ENCODE results near the gene CDC14A. TPM values are rescaled to one million over a fixed set of nuclear protein-coding genes. Genes with fewer than 3 reads are reported as not detected.

CDC14A gene
- polyA plus RNA-seq (2012; ENCODE audit: low read depth, missing spikeins), result 2.2 TPM

GRCh38 chr1:100352267-100353070 lies at the start of gene CDC14A:
Gene CDC14A (plus strand): TSS chr1:100352506. CDS start chr1:100352955, 449 bp downstream.
- DNase-seq (ENCODE audit: insufficient read length, low spot score) (peak; percentile 75), FAIRE-seq (peak; percentile 9)
- peak; percentile 62 for TF ChIP-seq POLR2AphosphoS5 (IDR thresholded peaks at IDR 0.05; ENCODE audit: low read depth, low read length)
- no peak for TF ChIP-seq TAF1 (IDR thresholded peaks at IDR 0.05; ENCODE audit: low read depth, low read length)
- peak; percentile 56; the same call in 1 of the 2 replicates for TF ChIP-seq POLR2A (IDR thresholded peaks at IDR 0.05; ENCODE audit: low read depth, low read length)
- no peak for TF ChIP-seq PAX5 (IDR thresholded peaks at IDR 0.05; ENCODE audit: insufficient read depth, low read length, severe bottlenecking)
- no peak for TF ChIP-seq POU2F2 (IDR thresholded peaks at IDR 0.05; ENCODE audit: low read depth, low read length)
- TF ChIP-seq SPI1 (IDR thresholded peaks at IDR 0.05; ENCODE audit: low read depth, low read length), result no peak

DNA sequence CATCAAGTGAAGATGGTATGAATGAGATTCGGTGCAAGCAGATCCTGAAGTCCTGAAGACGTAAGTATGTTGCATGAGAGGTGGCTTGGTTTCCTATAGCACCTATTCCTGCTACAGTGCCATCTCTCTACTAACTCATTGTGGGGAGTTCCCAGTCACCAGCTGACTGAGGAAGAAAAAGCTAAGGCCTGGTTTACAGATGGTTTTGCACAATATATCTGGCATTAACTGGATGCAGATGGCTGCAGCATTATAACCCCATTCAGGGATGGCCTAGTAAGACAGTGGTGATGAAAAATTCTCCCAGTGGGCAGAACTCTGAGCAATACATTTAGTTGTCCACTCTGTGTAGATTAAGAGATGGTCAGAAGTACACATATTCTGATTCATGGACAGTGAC lies 49.6 kb upstream of the CDC14A start:
- FAIRE-seq, result no peak
- no peak for DNase-seq (ENCODE audit: insufficient read length, low spot score)
- TF ChIP-seq PAX5 (IDR thresholded peaks at IDR 0.05; ENCODE audit: insufficient read depth, low read length, severe bottlenecking) (no peak), POLR2AphosphoS5 (IDR thresholded peaks at IDR 0.05; ENCODE audit: low read depth, low read length) (no peak), TAF1 (IDR thresholded peaks at IDR 0.05; ENCODE audit: low read depth, low read length) (no peak), SPI1 (IDR thresholded peaks at IDR 0.05; ENCODE audit: low read depth, low read length) (no peak), POLR2A (IDR thresholded peaks at IDR 0.05; ENCODE audit: low read depth, low read length) (no peak)

GRCh38 chr1:100304227-100304626 lies 48.1 kb upstream of the CDC14A start:
- TF ChIP-seq TAF1 (IDR thresholded peaks at IDR 0.05; ENCODE audit: low read depth, low read length), result no peak
- no peak for TF ChIP-seq POLR2AphosphoS5 (IDR thresholded peaks at IDR 0.05; ENCODE audit: low read depth, low read length)
- TF ChIP-seq POLR2A (IDR thresholded peaks at IDR 0.05; ENCODE audit: low read depth, low read length), result no peak
- no peak for TF ChIP-seq PAX5 (IDR thresholded peaks at IDR 0.05; ENCODE audit: insufficient read depth, low read length, severe bottlenecking)
- no peak for TF ChIP-seq SPI1 (IDR thresholded peaks at IDR 0.05; ENCODE audit: low read depth, low read length)
- TF ChIP-seq POU2F2 (IDR thresholded peaks at IDR 0.05; ENCODE audit: low read depth, low read length), result no peak
- no peak for FAIRE-seq
- no peak for DNase-seq (ENCODE audit: insufficient read length, low spot score)

- FAIRE-seq (no peak), DNase-seq (ENCODE audit: insufficient read length, low spot score) (no peak)
- no peak for TF ChIP-seq SPI1 (IDR thresholded peaks at IDR 0.05; ENCODE audit: low read depth, low read length)
- no peak for TF ChIP-seq POLR2A (IDR thresholded peaks at IDR 0.05; ENCODE audit: low read depth, low read length)
- no peak for TF ChIP-seq PAX5 (IDR thresholded peaks at IDR 0.05; ENCODE audit: insufficient read depth, low read length, severe bottlenecking)
- no peak for TF ChIP-seq POU2F2 (IDR thresholded peaks at IDR 0.05; ENCODE audit: low read depth, low read length)
- no peak for TF ChIP-seq TAF1 (IDR thresholded peaks at IDR 0.05; ENCODE audit: low read depth, low read length)
- no peak for TF ChIP-seq POLR2AphosphoS5 (IDR thresholded peaks at IDR 0.05; ENCODE audit: low read depth, low read length)
These were observed 47.4 kb upstream of the CDC14A start for GRCh38 chr1:100304921-100305320.

DNA sequence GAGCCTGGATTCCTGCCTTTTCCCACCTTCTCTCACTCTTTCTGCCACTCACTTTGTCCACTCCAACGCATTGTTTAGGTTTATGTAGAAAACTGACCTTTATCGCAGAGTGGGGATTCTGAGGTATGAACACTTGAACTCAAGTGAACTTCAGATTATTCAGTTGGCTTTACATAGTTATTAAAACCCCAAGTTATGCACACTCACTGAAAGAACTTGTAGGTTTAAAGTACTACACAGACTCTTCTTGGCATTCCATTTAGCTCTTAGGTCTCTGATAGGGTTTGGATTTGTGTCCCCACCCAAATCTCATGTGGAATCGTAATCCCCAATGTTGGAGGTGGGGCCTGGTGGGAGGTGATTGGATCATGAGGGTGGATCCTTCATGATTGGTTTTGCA lies 46.4 kb upstream of the CDC14A start:
- FAIRE-seq (no peak), DNase-seq (ENCODE audit: insufficient read length, low spot score) (no peak)
- no peak for TF ChIP-seq POLR2AphosphoS5 (IDR thresholded peaks at IDR 0.05; ENCODE audit: low read depth, low read length)
- TF ChIP-seq PAX5 (IDR thresholded peaks at IDR 0.05; ENCODE audit: insufficient read depth, low read length, severe bottlenecking), result no peak
- no peak for TF ChIP-seq TAF1 (IDR thresholded peaks at IDR 0.05; ENCODE audit: low read depth, low read length)
- no peak for TF ChIP-seq POU2F2 (IDR thresholded peaks at IDR 0.05; ENCODE audit: low read depth, low read length)
- TF ChIP-seq POLR2A (IDR thresholded peaks at IDR 0.05; ENCODE audit: low read depth, low read length), result no peak
- TF ChIP-seq SPI1 (IDR thresholded peaks at IDR 0.05; ENCODE audit: low read depth, low read length), result no peak

- no peak for DNase-seq (ENCODE audit: insufficient read length, low spot score)
- no peak for FAIRE-seq
- no peak for TF ChIP-seq POLR2A (IDR thresholded peaks at IDR 0.05; ENCODE audit: low read depth, low read length)
- no peak for TF ChIP-seq POU2F2 (IDR thresholded peaks at IDR 0.05; ENCODE audit: low read depth, low read length)
- no peak for TF ChIP-seq TAF1 (IDR thresholded peaks at IDR 0.05; ENCODE audit: low read depth, low read length)
- TF ChIP-seq POLR2AphosphoS5 (IDR thresholded peaks at IDR 0.05; ENCODE audit: low read depth, low read length), result no peak
- no peak for TF ChIP-seq PAX5 (IDR thresholded peaks at IDR 0.05; ENCODE audit: insufficient read depth, low read length, severe bottlenecking)
- TF ChIP-seq SPI1 (IDR thresholded peaks at IDR 0.05; ENCODE audit: low read depth, low read length), result no peak
These were observed 45.5 kb upstream of the CDC14A start for GRCh38 chr1:100306735-100307313.

DNA sequence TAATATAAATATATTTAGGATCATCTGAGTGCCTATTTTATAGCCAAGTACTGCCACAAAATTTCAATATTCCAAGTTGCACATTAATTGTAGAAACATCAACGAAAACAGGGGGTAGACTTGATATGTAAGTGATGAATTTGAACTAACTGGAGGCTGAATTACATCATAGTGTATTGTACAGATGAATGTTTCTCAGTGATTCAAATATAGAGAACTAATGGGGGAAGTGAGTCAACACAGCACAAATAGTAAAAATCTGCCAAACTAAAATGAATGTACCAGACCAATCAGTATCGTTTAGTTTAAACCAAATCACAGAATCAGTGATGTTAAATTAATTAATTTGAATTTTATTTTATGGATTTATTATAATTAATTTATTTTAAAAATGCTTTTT lies 43.5 kb upstream of the CDC14A start:
- no peak for TF ChIP-seq PAX5 (IDR thresholded peaks at IDR 0.05; ENCODE audit: insufficient read depth, low read length, severe bottlenecking)
- no peak for TF ChIP-seq POLR2A (IDR thresholded peaks at IDR 0.05; ENCODE audit: low read depth, low read length)
- no peak for TF ChIP-seq TAF1 (IDR thresholded peaks at IDR 0.05; ENCODE audit: low read depth, low read length)
- TF ChIP-seq SPI1 (IDR thresholded peaks at IDR 0.05; ENCODE audit: low read depth, low read length), result peak; percentile 55; the same call in 1 of the 2 replicates
- no peak for TF ChIP-seq POU2F2 (IDR thresholded peaks at IDR 0.05; ENCODE audit: low read depth, low read length)
- TF ChIP-seq POLR2AphosphoS5 (IDR thresholded peaks at IDR 0.05; ENCODE audit: low read depth, low read length), result no peak
- DNase-seq (ENCODE audit: insufficient read length, low spot score) (no peak), FAIRE-seq (no peak)

DNA sequence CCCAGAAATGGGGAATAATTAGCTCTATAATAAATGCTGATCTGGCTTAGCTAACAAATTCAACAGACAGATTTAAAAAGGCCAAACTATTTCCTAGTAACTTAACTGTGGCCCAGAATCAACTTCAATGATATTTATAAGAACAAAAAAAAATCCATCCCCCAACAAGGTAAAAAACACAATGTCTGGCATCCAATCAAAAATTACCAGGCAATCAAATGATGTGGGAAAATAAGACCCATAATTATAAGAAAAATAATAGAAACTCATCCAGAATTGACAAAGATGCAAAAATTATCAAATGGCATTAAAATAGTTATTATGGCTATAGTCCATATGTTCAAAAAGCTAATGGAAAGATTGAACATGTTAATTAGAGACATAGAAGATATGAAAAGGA lies 42.4 kb upstream of the CDC14A start:
- DNase-seq (ENCODE audit: insufficient read length, low spot score) (no peak), FAIRE-seq (no peak)
- no peak for TF ChIP-seq POLR2AphosphoS5 (IDR thresholded peaks at IDR 0.05; ENCODE audit: low read depth, low read length)

DNA sequence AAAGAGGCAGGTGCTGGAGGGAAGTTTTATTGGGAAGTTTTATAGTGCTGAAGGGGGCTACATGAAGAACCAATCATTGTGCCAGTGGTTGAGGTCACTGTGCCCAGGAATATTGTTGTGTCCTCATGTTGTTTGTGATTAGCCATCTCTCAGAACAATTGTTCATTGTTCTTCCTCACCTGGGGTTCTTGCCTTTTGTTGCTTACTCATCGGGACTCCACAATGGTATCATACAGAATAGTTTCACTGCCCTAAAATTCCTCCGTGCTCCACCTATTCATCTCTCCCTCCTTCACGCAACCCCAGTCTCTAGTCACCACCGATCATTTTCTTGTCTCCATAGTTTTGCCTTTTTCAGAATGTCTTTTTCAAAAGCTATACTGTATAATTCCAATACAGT lies 38.9 kb upstream of the CDC14A start:
- no peak for FAIRE-seq
- DNase-seq (ENCODE audit: insufficient read length, low spot score), result no peak
- no peak for TF ChIP-seq POU2F2 (IDR thresholded peaks at IDR 0.05; ENCODE audit: low read depth, low read length)

DNA sequence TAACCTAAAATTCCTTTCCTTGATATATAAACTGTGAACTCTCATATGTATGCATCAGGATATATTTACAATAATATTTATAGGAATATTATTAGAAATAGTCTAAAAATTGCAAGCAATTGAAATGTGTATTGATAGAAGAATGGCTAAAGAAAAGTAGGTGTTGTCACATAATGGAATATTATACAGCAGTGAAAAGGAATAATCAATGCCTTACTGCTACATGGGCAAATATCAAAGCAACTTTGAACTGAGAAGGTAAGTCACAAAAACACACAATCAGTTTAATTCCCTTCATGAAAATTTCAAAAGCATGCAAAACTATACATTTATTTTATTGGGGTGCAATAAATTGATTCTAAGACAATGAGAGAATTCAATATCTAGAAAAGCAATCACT lies 35.7 kb upstream of the CDC14A start:
- FAIRE-seq, result no peak
- DNase-seq (ENCODE audit: insufficient read length, low spot score), result no peak

More for the DNA sequence above, 35.7 kb upstream of the CDC14A start:
- TF ChIP-seq PAX5 (IDR thresholded peaks at IDR 0.05; ENCODE audit: insufficient read depth, low read length, severe bottlenecking) (no peak), POLR2AphosphoS5 (IDR thresholded peaks at IDR 0.05; ENCODE audit: low read depth, low read length) (no peak), POLR2A (IDR thresholded peaks at IDR 0.05; ENCODE audit: low read depth, low read length) (no peak), SPI1 (IDR thresholded peaks at IDR 0.05; ENCODE audit: low read depth, low read length) (no peak), TAF1 (IDR thresholded peaks at IDR 0.05; ENCODE audit: low read depth, low read length) (no peak), POU2F2 (IDR thresholded peaks at IDR 0.05; ENCODE audit: low read depth, low read length) (no peak)

Measured in GM12891 (cell line).